ENCODE data around the gene PDE4B.
"Not testable (repeated sequence)": the region's sequence is repeated elsewhere in the genome, so short reads cannot be mapped to it uniquely, and the experiment has no call there.

PDE4B gene

DNA sequence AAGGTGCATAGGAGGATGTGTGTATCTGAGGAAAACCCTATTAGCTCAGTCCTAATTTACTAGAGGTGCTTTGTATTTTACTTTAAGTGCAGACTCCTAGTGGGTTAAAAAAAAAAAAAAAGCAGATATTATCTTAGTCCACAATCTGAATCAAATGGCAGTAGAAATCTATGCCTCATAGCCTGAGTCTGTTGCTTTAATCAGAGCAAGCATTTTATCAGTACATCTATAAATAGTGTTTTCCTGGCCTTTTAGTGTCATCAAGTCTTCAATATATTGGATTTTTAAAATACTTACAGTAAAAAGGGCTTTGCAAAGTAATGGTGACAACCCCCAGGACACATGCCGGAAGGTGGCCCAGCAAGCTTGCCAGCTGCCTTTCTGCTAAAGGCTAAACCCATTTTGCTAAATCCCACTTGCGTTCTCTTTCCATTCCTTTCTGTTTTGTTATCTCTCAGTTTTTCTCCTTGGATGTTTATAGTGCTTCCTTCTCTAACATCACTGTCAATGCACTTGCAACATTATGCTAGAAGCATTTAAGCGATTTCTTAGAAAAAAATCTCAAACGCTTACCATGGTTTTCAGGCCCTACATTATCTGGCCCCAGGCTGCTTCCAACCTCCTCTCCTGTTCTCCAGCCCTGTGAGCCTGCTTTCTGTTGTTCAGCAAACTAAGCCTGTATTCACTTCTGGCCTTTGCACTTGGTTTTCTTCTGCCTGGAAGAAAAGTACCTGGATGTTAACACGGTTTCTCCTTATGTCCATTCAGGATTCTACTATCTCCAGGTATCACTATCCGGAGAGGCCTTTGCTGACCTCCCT, 206.3 kb downstream of the PDE4B start:
- TF ChIP-seq, protein P1, sequence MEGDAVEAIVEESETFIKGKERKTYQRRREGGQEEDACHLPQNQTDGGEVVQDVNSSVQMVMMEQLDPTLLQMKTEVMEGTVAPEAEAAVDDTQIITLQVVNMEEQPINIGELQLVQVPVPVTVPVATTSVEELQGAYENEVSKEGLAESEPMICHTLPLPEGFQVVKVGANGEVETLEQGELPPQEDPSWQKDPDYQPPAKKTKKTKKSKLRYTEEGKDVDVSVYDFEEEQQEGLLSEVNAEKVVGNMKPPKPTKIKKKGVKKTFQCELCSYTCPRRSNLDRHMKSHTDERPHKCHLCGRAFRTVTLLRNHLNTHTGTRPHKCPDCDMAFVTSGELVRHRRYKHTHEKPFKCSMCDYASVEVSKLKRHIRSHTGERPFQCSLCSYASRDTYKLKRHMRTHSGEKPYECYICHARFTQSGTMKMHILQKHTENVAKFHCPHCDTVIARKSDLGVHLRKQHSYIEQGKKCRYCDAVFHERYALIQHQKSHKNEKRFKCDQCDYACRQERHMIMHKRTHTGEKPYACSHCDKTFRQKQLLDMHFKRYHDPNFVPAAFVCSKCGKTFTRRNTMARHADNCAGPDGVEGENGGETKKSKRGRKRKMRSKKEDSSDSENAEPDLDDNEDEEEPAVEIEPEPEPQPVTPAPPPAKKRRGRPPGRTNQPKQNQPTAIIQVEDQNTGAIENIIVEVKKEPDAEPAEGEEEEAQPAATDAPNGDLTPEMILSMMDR (IDR thresholded peaks at IDR 0.05; ENCODE audit: insufficient read depth, low read length, poor library complexity, severe bottlenecking), result no peak
- Histone ChIP-seq H3K36me3 (ENCODE audit: control insufficient read depth, insufficient read depth, low read length) (no peaks in the 10 kb centered on the region), H3K27me3 (replicated peaks; ENCODE audit: control insufficient read depth, insufficient read depth, low read length) (no peaks in the 10 kb centered on the region), H3K4me3 (replicated peaks; ENCODE audit: low read depth, low read length) (no peak overlapping the region)
- no peak for DNase-seq (ENCODE audit: extremely low read depth, insufficient read length)

DNA sequence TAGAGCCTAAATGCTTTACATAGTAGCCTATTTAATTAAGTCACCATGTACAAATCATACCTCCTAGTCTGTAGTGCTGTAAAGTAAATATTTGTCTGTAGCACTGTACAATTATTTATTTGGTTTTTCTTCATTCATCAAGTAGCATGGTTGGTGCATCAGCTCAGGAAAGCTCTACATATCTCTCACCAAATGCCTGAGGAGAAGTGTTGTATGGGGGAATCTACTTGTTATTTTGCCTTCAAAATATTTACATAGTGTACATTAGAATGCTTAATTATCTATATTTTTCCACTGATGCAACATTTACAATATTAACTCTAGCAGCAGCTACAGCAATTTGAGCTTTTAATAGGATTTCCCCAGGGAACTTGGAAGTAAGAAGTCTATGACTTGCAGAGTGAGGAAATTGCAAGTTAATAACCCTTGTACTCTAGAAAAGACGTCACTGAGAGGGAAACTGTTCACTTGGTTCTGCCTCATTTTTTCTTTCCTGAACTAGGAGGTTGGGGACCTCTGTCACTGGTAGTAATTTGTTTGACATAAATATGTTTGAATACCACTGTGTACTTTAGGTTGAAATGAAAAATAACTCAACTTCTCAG, 207.4 kb downstream of the PDE4B start:
- H3K4me3 ChIP-seq (replicated peaks; ENCODE audit: low read depth, low read length), result no peak overlapping the region
- TF ChIP-seq, protein P1 (IDR thresholded peaks at IDR 0.05; ENCODE audit: insufficient read depth, low read length, poor library complexity, severe bottlenecking), result no peak
- DNase-seq (ENCODE audit: extremely low read depth, insufficient read length), result no peak
- no peaks in the 10 kb centered on the region for H3K27me3 ChIP-seq (replicated peaks; ENCODE audit: control insufficient read depth, insufficient read depth, low read length)
- H3K36me3 ChIP-seq (ENCODE audit: control insufficient read depth, insufficient read depth, low read length), result no peaks in the 10 kb centered on the region

DNA sequence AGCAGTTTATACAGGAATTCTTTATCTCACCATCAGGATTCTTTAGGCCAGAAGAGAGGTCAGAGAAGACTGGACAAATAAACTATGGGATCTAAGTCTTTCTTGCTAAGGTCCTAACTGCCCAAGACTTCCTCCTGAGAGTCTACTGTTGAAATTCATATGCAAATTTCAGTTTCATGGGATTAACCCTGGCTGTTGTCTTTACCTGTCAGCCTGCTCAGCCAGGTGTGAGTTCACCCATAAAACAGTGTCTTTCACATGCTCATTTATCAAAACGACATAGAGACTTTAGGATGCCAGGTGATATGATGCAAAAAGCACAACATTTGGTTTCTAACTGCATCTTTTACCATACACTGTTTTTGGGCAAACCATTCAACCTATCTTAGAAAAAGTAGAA, 211.0 kb downstream of the PDE4B start:
- H3K27me3 ChIP-seq (replicated peaks; ENCODE audit: control insufficient read depth, insufficient read depth, low read length), result no peaks in the 10 kb centered on the region
- TF ChIP-seq, protein P1 (IDR thresholded peaks at IDR 0.05; ENCODE audit: insufficient read depth, low read length, poor library complexity, severe bottlenecking), result no peak
- no peaks in the 10 kb centered on the region for H3K36me3 ChIP-seq (ENCODE audit: control insufficient read depth, insufficient read depth, low read length)
- no peak overlapping the region for H3K4me3 ChIP-seq (replicated peaks; ENCODE audit: low read depth, low read length)
- no peak for DNase-seq (ENCODE audit: extremely low read depth, insufficient read length)

DNA sequence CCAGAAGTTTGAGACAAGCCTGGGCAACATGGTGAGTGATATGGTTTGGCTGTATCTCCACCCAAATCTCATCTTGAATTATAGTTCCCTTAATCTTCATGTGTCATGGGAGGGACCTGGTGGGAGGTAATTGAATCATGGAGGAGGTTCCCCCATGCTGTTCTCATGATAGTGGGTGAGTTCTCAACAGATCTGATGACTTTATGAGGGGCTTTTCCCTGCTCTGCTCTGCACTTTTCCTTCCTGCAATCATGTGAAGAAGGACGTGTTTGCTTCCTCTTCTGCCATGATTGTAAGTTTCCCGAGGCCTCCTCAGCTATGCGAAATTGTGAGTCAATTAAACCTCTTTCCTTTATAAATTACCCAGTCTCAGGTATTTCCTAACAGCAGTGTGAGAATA, 213.8 kb downstream of the PDE4B start:
- H3K27me3 ChIP-seq (replicated peaks; ENCODE audit: control insufficient read depth, insufficient read depth, low read length); H3K36me3 ChIP-seq (ENCODE audit: control insufficient read depth, insufficient read depth, low read length); H3K4me3 ChIP-seq (replicated peaks; ENCODE audit: low read depth, low read length); DNase-seq (ENCODE audit: extremely low read depth, insufficient read length): not testable (repeated sequence)

DNA sequence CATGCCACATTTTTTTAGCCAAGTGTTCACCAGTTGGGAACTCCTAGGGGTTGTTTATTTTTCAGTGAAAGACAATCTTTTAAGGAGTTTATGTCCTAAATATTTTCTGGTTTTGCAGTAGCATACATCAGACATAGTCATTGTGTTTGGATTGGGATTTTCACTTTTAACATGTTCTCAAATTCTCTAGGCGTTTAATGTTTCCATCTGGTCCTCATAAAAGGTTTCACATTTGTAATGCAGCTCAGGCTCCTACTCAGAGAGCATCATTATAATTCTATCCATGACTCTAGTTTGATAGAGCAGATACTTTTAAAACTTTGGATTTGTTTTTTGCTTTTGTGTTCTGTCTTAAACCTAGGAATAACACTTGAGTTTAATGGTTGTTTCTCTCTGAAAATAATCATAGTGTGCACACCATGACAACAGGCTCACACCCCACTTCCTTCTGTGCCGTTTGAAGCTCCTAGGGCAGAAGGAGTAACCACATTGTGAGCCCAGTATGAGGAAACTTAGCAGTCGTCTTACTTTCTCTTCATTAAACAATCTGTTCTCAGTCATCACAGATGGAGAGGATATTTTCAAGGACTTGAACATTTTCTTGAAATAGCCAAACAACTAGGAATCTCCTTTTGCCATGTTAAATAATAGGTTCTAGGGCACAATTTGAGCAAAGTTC, 219.6 kb downstream of the PDE4B start:
- TF ChIP-seq, protein P1 (IDR thresholded peaks at IDR 0.05; ENCODE audit: insufficient read depth, low read length, poor library complexity, severe bottlenecking), result no peak
- Histone ChIP-seq H3K4me3 (replicated peaks; ENCODE audit: low read depth, low read length) (no peak overlapping the region), H3K36me3 (ENCODE audit: control insufficient read depth, insufficient read depth, low read length) (no peaks in the 10 kb centered on the region), H3K27me3 (replicated peaks; ENCODE audit: control insufficient read depth, insufficient read depth, low read length) (no peaks in the 10 kb centered on the region)
- no peak for DNase-seq (ENCODE audit: extremely low read depth, insufficient read length)

DNA sequence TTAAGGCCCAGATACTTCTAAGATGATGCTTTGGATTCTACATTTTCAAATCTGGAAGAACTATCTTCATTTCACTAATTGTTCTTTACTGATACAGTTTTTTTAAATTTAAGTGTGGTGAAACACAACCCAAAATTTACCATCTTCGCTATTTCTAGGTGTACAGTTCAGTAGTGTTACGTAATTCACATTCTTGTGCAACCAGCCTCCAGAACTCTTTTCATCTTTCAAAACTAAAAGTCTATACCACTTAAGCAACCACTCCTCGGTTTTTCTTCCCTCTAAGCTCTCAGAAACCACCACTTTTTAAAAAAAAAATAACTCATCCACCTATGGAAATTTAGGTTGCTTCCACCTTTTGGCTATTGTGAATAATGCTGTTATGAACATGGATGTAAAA, 220.7 kb downstream of the PDE4B start:
- Histone ChIP-seq H3K4me3 (replicated peaks; ENCODE audit: low read depth, low read length) (no peak overlapping the region), H3K36me3 (ENCODE audit: control insufficient read depth, insufficient read depth, low read length) (no peaks in the 10 kb centered on the region), H3K27me3 (replicated peaks; ENCODE audit: control insufficient read depth, insufficient read depth, low read length) (no peaks in the 10 kb centered on the region)
- DNase-seq (ENCODE audit: extremely low read depth, insufficient read length), result no peak
- TF ChIP-seq, protein P1 (IDR thresholded peaks at IDR 0.05; ENCODE audit: insufficient read depth, low read length, poor library complexity, severe bottlenecking), result no peak
